Astrocyte (in vitro differentiated cells and primary cell): ENCODE data around the gene AQP12B. TPM values are rescaled to one million over a fixed set of nuclear protein-coding genes. Genes with fewer than 3 reads are reported as not detected.

Experiments
- DNase-seq: peaks from one replicate; pipeline ENCODE4 v3.0.0-alpha.2; 2010; ENCODE audit warnings: low read depth
- FAIRE-seq: peaks from 2 replicates; lab custom pipeline; 2011; peaks lifted over from hg19 to GRCh38; lab: Jason Lieb, UNC
- H2AFZ ChIP-seq: 2 replicates; pipeline ENCODE4 v1.6.0; 2012; ENCODE audit warnings: low read depth, low read length, inconsistent platforms
- H3K27ac ChIP-seq: 2 replicates; pipeline ENCODE4 v1.5.1; 2011; ENCODE audit warnings: low read depth, low read length, inconsistent platforms
- H3K27me3 ChIP-seq: 2 replicates; pipeline ENCODE4 v1.6.0; 2011; ENCODE audit warnings: low read length, inconsistent platforms; ENCODE audit not compliant: insufficient read depth
- H3K36me3 ChIP-seq: 2 replicates; pipeline ENCODE4 v1.5.1; 2011; ENCODE audit warnings: low read length, inconsistent platforms; ENCODE audit not compliant: insufficient read depth
- H3K4me1 ChIP-seq: 2 replicates; pipeline ENCODE4 v1.5.1; 2011; ENCODE audit warnings: low read length, inconsistent platforms; ENCODE audit not compliant: insufficient read depth
- H3K4me2 ChIP-seq: 2 replicates; pipeline ENCODE4 v1.6.0; 2012; ENCODE audit warnings: low read length, inconsistent platforms
- H3K4me3 ChIP-seq: 2 replicates; pipeline ENCODE4 v1.5.1; 2011; ENCODE audit warnings: low read depth, mild to moderate bottlenecking, low read length, inconsistent platforms; ENCODE audit not compliant: insufficient read depth
- H3K79me2 ChIP-seq: 2 replicates; pipeline ENCODE4 v1.6.0; 2012; ENCODE audit warnings: mild to moderate bottlenecking, low read length, inconsistent platforms; ENCODE audit not compliant: insufficient read depth
- H3K9ac ChIP-seq: 2 replicates; pipeline ENCODE4 v1.6.0; 2012; ENCODE audit warnings: mild to moderate bottlenecking, low read length, inconsistent platforms
- H3K9me3 ChIP-seq: 2 replicates; pipeline ENCODE4 v1.5.1; 2012; ENCODE audit warnings: low read depth, mild to moderate bottlenecking, low read length, inconsistent platforms; ENCODE audit not compliant: insufficient read depth
- H4K20me1 ChIP-seq: 2 replicates; pipeline ENCODE4 v1.6.0; 2012; ENCODE audit warnings: low read length, inconsistent platforms; ENCODE audit not compliant: insufficient read depth
- H3K27ac Mint-ChIP-seq: one replicate; pipeline ENCODE4 v1.8.0; 2021; ENCODE audit warnings: mild to moderate bottlenecking, mixed read lengths; ENCODE audit not compliant: unreplicated experiment
- H3K27me3 Mint-ChIP-seq: one replicate; pipeline ENCODE4 v1.8.0; 2021; ENCODE audit warnings: low read depth, mixed read lengths; ENCODE audit not compliant: unreplicated experiment
- H3K36me3 Mint-ChIP-seq: one replicate; pipeline ENCODE4 v1.8.0; 2021; ENCODE audit warnings: low read depth, mixed read lengths; ENCODE audit not compliant: unreplicated experiment
- H3K4me1 Mint-ChIP-seq: one replicate; pipeline ENCODE4 v1.8.0; 2021; ENCODE audit warnings: low read depth, mixed read lengths; ENCODE audit not compliant: unreplicated experiment
- H3K4me3 Mint-ChIP-seq: one replicate; pipeline ENCODE4 v1.8.0; 2021; ENCODE audit warnings: mild to moderate bottlenecking, moderate library complexity, mixed read lengths; ENCODE audit not compliant: unreplicated experiment
- H3K9me3 Mint-ChIP-seq: one replicate; pipeline ENCODE4 v1.8.0; 2021; ENCODE audit warnings: mild to moderate bottlenecking, mixed read lengths; ENCODE audit not compliant: unreplicated experiment
- EZH2 ChIP-seq: IDR thresholded peaks from 2 replicates; pipeline ENCODE4 v1.6.1; 2012; ENCODE audit warnings: mild to moderate bottlenecking, low read length, inconsistent platforms; ENCODE audit not compliant: insufficient read depth
- total RNA-seq: library from RNA; stranded (reverse); gene quantifications from 2 replicates; pipeline ENCODE4 v1.2.1, GENCODE V29; 2021
- TF ChIP-seq, protein P1 (sequence below): IDR thresholded peaks from 2 replicates; pipeline ENCODE4 v1.5.1; 2011; ENCODE audit warnings: low read depth, mild to moderate bottlenecking, inconsistent platforms, low read length, moderate library complexity; ENCODE audit not compliant: insufficient read depth

Gene AQP12B
- total RNA-seq, 1 donor from 2014 or later = not detected

DNA sequence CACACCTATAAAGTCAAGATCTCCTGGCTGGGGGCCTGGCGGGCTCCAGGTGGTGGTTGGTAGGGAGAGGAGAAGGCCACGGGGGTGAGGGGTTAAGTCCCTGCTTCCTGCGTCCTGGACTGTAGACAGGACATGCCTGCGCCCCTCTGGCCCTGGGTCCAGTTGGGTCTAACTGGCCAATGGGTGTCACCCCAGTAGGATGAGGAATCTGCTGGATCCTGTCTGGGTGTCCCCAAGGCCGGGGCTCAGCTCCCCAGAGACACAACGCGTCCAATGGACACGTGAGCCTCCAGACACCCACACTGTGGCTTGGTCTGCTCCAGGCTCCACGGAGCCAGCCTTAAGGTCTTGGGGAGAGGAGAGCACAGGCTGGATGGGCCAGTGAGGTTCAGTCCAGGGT lies 28.6 kb upstream of the AQP12B start:
- H3K9me3 ChIP-seq = no peaks in the 10 kb centered on the region
- peaks cover 13% of the 10 kb centered on the region for H3K27me3 ChIP-seq
- no peak overlapping the region for H3K4me2 ChIP-seq
- no peaks in the 10 kb centered on the region for H3K4me1 Mint-ChIP-seq
- no peaks in the 10 kb centered on the region for H3K79me2 ChIP-seq
- H3K36me3 Mint-ChIP-seq = peaks cover 2% of the 10 kb centered on the region
- peaks cover 24% of the 10 kb centered on the region for H3K27me3 Mint-ChIP-seq
- H3K9me3 Mint-ChIP-seq = no peaks in the 10 kb centered on the region
- H4K20me1 ChIP-seq = no peaks in the 10 kb centered on the region
- no peak overlapping the region for H3K9ac ChIP-seq
- H3K27ac ChIP-seq = no peak overlapping the region
- H3K4me1 ChIP-seq = no peaks in the 10 kb centered on the region
- TF ChIP-seq, protein P1, sequence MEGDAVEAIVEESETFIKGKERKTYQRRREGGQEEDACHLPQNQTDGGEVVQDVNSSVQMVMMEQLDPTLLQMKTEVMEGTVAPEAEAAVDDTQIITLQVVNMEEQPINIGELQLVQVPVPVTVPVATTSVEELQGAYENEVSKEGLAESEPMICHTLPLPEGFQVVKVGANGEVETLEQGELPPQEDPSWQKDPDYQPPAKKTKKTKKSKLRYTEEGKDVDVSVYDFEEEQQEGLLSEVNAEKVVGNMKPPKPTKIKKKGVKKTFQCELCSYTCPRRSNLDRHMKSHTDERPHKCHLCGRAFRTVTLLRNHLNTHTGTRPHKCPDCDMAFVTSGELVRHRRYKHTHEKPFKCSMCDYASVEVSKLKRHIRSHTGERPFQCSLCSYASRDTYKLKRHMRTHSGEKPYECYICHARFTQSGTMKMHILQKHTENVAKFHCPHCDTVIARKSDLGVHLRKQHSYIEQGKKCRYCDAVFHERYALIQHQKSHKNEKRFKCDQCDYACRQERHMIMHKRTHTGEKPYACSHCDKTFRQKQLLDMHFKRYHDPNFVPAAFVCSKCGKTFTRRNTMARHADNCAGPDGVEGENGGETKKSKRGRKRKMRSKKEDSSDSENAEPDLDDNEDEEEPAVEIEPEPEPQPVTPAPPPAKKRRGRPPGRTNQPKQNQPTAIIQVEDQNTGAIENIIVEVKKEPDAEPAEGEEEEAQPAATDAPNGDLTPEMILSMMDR = no peak
- no peak for TF ChIP-seq EZH2
- H3K36me3 ChIP-seq = no peaks in the 10 kb centered on the region
- no peak overlapping the region for H3K27ac Mint-ChIP-seq
- FAIRE-seq (no peak), DNase-seq (no peak)
- no peak overlapping the region for H3K4me3 Mint-ChIP-seq
- H3K4me3 ChIP-seq = no peak overlapping the region
- no peak overlapping the region for H2AFZ ChIP-seq

GRCh38 chr2:240708457-240708856 lies 25.8 kb upstream of the AQP12B start:
- H4K20me1 ChIP-seq = no peaks in the 10 kb centered on the region
- Mint-ChIP-seq H3K4me3 (no peak overlapping the region), H3K4me1 (no peaks in the 10 kb centered on the region), H3K36me3 (no peaks in the 10 kb centered on the region), H3K9me3 (no peaks in the 10 kb centered on the region), H3K27ac (no peak overlapping the region), H3K27me3 (peaks cover 32% of the 10 kb centered on the region)
- H3K27ac ChIP-seq = no peak overlapping the region
- H3K4me3 ChIP-seq = no peak overlapping the region
- no peaks in the 10 kb centered on the region for H3K9me3 ChIP-seq
- no peaks in the 10 kb centered on the region for H3K79me2 ChIP-seq
- no peak for DNase-seq
- H3K4me2 ChIP-seq = no peak overlapping the region
- FAIRE-seq = no peak
- TF ChIP-seq, protein P1 = no peak
- TF ChIP-seq EZH2 = no peak
- no peaks in the 10 kb centered on the region for H3K4me1 ChIP-seq
- peaks cover 19% of the 10 kb centered on the region for H3K27me3 ChIP-seq
- H3K36me3 ChIP-seq = no peaks in the 10 kb centered on the region
- no peak overlapping the region for H3K9ac ChIP-seq
- H2AFZ ChIP-seq = no peak overlapping the region

DNA sequence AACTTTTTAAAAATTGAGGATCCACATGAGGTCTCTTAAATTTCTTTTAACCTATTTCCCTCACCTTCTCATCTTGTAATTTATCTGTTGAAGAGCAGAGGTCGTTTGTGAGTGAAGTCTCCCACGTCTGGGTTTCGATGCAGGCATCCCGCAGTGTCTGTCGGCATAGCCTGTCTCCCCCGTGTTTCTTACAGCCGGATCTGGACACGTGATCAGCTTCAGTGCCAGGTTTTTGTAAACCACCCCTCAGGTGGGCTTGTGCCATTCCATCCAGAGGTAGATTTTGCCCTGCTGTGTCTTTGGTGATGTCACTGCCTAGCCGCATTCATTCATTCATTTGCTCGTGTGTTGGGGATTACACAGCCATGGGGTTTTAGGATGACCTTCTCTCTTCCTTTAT lies 25.1 kb upstream of the AQP12B start:
- Histone ChIP-seq H3K4me2 (no peak overlapping the region), H3K9me3 (no peaks in the 10 kb centered on the region), H2AFZ (no peak overlapping the region), H3K36me3 (no peaks in the 10 kb centered on the region), H3K79me2 (no peaks in the 10 kb centered on the region), H3K27me3 (peaks cover 19% of the 10 kb centered on the region), H4K20me1 (no peaks in the 10 kb centered on the region), H3K4me1 (no peaks in the 10 kb centered on the region), H3K27ac (no peak overlapping the region), H3K9ac (no peak overlapping the region), H3K4me3 (no peak overlapping the region)
- H3K27ac Mint-ChIP-seq = no peak overlapping the region
- no peak overlapping the region for H3K4me3 Mint-ChIP-seq
- no peak for TF ChIP-seq EZH2
- TF ChIP-seq, protein P1 = no peak
- FAIRE-seq = no peak
- H3K4me1 Mint-ChIP-seq = no peaks in the 10 kb centered on the region
- no peak for DNase-seq
- no peaks in the 10 kb centered on the region for H3K9me3 Mint-ChIP-seq
- peaks cover 36% of the 10 kb centered on the region for H3K27me3 Mint-ChIP-seq
- no peaks in the 10 kb centered on the region for H3K36me3 Mint-ChIP-seq
